Measurements from ENCODE around the gene GALNT8. TPM values are rescaled to one million over a fixed set of nuclear protein-coding genes. Genes with fewer than 3 reads are reported as not detected.

Gene GALNT8
- total RNA-seq, 1 experiment from 2014 or later = not detected

DNA sequence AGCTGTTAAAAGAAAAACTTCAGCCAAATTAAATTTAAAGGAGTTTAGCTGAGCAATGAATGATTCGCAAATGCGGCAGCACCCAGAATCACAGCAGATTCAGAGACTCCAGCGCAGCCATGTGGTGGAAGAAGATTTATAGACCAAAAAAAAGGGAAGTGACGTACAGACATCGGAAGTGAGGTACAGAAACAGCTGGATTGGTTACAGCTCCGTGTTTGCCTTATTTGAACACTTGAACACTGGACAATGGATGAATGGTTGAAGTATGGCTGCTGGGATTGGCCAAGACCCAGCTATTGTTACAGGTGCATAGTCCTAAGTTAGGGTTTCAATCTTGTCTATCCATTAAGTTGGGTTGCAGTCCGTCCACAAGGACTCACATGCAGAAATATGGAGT, 42.6 kb downstream of the GALNT8 start:
- POLR2A ChIA-PET = no interaction called here
- no peak overlapping the region for H3K27ac ChIP-seq (ENCODE audit: low read length)
- H3K36me3 ChIP-seq (ENCODE audit: control insufficient read depth, insufficient read depth, low read length) = no peaks in the 10 kb centered on the region
- no peak for DNase-seq (ENCODE audit: low read depth, low spot score)
- BruUV-seq (replicated peaks) = no TSS peak
- ATAC-seq = no peak
- intact Hi-C loops (cut with micrococcal nuclease; ENCODE audit: unreplicated experiment) = no loop called here
- in situ Hi-C loops (cut with HindIII; ENCODE audit: low pct_unique_long_range_greater_than_20kb, low sequenced_read_pairs) = no loop called here
- H3K9me3 ChIP-seq (ENCODE audit: control insufficient read depth, insufficient read depth, low read depth, low read length) = no peaks in the 10 kb centered on the region
- CTCF ChIA-PET = no interaction called here
- H3K27me3 ChIP-seq (ENCODE audit: control insufficient read depth, insufficient read depth, low read length) = peaks cover 2% of the 10 kb centered on the region
- TF ChIP-seq, protein P1, sequence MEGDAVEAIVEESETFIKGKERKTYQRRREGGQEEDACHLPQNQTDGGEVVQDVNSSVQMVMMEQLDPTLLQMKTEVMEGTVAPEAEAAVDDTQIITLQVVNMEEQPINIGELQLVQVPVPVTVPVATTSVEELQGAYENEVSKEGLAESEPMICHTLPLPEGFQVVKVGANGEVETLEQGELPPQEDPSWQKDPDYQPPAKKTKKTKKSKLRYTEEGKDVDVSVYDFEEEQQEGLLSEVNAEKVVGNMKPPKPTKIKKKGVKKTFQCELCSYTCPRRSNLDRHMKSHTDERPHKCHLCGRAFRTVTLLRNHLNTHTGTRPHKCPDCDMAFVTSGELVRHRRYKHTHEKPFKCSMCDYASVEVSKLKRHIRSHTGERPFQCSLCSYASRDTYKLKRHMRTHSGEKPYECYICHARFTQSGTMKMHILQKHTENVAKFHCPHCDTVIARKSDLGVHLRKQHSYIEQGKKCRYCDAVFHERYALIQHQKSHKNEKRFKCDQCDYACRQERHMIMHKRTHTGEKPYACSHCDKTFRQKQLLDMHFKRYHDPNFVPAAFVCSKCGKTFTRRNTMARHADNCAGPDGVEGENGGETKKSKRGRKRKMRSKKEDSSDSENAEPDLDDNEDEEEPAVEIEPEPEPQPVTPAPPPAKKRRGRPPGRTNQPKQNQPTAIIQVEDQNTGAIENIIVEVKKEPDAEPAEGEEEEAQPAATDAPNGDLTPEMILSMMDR (IDR thresholded peaks at IDR 0.05) = no peak
- TF ChIP-seq POLR2AphosphoS5 (IDR thresholded peaks at IDR 0.05; ENCODE audit: low read depth, low read length) = no peak
- TF ChIP-seq, protein P2, sequence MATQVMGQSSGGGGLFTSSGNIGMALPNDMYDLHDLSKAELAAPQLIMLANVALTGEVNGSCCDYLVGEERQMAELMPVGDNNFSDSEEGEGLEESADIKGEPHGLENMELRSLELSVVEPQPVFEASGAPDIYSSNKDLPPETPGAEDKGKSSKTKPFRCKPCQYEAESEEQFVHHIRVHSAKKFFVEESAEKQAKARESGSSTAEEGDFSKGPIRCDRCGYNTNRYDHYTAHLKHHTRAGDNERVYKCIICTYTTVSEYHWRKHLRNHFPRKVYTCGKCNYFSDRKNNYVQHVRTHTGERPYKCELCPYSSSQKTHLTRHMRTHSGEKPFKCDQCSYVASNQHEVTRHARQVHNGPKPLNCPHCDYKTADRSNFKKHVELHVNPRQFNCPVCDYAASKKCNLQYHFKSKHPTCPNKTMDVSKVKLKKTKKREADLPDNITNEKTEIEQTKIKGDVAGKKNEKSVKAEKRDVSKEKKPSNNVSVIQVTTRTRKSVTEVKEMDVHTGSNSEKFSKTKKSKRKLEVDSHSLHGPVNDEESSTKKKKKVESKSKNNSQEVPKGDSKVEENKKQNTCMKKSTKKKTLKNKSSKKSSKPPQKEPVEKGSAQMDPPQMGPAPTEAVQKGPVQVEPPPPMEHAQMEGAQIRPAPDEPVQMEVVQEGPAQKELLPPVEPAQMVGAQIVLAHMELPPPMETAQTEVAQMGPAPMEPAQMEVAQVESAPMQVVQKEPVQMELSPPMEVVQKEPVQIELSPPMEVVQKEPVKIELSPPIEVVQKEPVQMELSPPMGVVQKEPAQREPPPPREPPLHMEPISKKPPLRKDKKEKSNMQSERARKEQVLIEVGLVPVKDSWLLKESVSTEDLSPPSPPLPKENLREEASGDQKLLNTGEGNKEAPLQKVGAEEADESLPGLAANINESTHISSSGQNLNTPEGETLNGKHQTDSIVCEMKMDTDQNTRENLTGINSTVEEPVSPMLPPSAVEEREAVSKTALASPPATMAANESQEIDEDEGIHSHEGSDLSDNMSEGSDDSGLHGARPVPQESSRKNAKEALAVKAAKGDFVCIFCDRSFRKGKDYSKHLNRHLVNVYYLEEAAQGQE (IDR thresholded peaks at IDR 0.05; ENCODE audit: insufficient read depth in 1 of 2, low read depth in 2 of 2, low read length in 1 of 2) = no peak
- no peak for TF ChIP-seq SIN3A (IDR thresholded peaks at IDR 0.05; ENCODE audit: borderline replicate concordance, insufficient read depth, low read depth, low read length)
- no peak for TF ChIP-seq TCF7L2 (IDR thresholded peaks at IDR 0.05; ENCODE audit: low read depth, low read length)
- no peak overlapping the region for H3K4me3 ChIP-seq (ENCODE audit: low read depth in 2 of 2, low read length in 2 of 2)
- H3K4me1 ChIP-seq (ENCODE audit: control insufficient read depth, insufficient read depth, low read length) = no peaks in the 10 kb centered on the region

DNA sequence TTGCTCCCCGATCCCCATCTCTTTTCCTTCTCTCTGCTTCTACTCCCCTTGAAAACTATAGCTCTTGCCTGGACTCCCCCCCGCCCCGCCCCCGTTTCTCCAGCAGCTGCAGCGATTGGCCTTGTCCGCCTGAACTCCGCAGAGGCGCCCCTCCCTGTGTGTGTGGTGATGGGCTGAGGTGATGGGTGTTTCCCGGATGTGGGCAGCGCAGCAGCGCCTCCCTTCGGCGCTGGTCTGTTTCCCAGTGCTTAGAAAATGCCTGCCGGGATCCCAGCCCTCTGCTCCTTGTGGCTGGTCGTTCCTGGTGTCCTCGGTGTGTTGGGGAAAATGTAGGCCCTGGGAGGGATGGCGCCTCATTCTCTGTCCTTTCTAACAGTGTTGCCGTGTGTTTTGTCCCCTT, 43.3 kb downstream of the GALNT8 start:
- TF ChIP-seq, protein P1 (IDR thresholded peaks at IDR 0.05) = no peak
- TF ChIP-seq, protein P2 (IDR thresholded peaks at IDR 0.05; ENCODE audit: insufficient read depth in 1 of 2, low read depth in 2 of 2, low read length in 1 of 2) = no peak
- no peak for TF ChIP-seq TCF7L2 (IDR thresholded peaks at IDR 0.05; ENCODE audit: low read depth, low read length)
- no peak for TF ChIP-seq POLR2AphosphoS5 (IDR thresholded peaks at IDR 0.05; ENCODE audit: low read depth, low read length)
- TF ChIP-seq SIN3A (IDR thresholded peaks at IDR 0.05; ENCODE audit: borderline replicate concordance, insufficient read depth, low read depth, low read length) = no peak
- ChIA-PET POLR2A (no interaction called here), CTCF (no interaction called here)
- Histone ChIP-seq H3K27me3 (ENCODE audit: control insufficient read depth, insufficient read depth, low read length) (peaks cover 2% of the 10 kb centered on the region), H3K4me1 (ENCODE audit: control insufficient read depth, insufficient read depth, low read length) (no peaks in the 10 kb centered on the region), H3K27ac (ENCODE audit: low read length) (no peak overlapping the region), H3K36me3 (ENCODE audit: control insufficient read depth, insufficient read depth, low read length) (no peaks in the 10 kb centered on the region), H3K4me3 (ENCODE audit: low read depth in 2 of 2, low read length in 2 of 2) (no peak overlapping the region), H3K9me3 (ENCODE audit: control insufficient read depth, insufficient read depth, low read depth, low read length) (no peaks in the 10 kb centered on the region)
- no peak for ATAC-seq
- DNase-seq (ENCODE audit: low read depth, low spot score) = no peak
- intact Hi-C loops (cut with micrococcal nuclease; ENCODE audit: unreplicated experiment) = no loop called here
- BruUV-seq (replicated peaks) = no TSS peak
- in situ Hi-C loops (cut with HindIII; ENCODE audit: low pct_unique_long_range_greater_than_20kb, low sequenced_read_pairs) = no loop called here
